Stomach (tissue), 9 donors: Measurements from ENCODE around the gene SLC15A3. TPM values are rescaled to one million over a fixed set of nuclear protein-coding genes. Genes with fewer than 3 reads are reported as not detected.
A peak's percentile ranks its signal among the peaks of the same experiment; 100 is the strongest.

Source experiments
- DNase-seq, 2 donors: peaks; one replicate each; pipeline versions ENCODE4 v3.0.0 to v3.0.0-alpha.2; 2013 to 2019
- H3K27ac ChIP-seq, 5 donors: fragments of 200-600 bp in 4 of 5; sonication (generic) in 4 of 5; one replicate each; pipeline ENCODE4 v1.5.1; 2013 to 2019; ENCODE audit warnings: mild to moderate bottlenecking in 1 of 5, moderate library complexity in 1 of 5
- H3K27me3 ChIP-seq, 3 donors: fragments of 200-600 bp; sonication (generic); one replicate each; pipeline ENCODE4 v1.5.1; 2017 to 2019; ENCODE audit warnings: mixed run types in 1 of 3
- H3K36me3 ChIP-seq, 4 donors: fragments of 200-600 bp; sonication (generic); 1 replicate in 3 of 4; 2 replicates in 1 of 4; pipeline ENCODE4 v1.5.1; 2016 to 2019
- H3K4me1 ChIP-seq, 4 donors: fragments of 200-600 bp; sonication (generic); one replicate each; pipeline ENCODE4 v1.5.1; 2016 to 2019
- H3K4me3 ChIP-seq, 4 donors: fragments of 200-600 bp; sonication (generic) in 3 of 4; one replicate each; pipeline ENCODE4 v1.5.1; 2016 to 2019; ENCODE audit warnings: mild to moderate bottlenecking in 1 of 4
- H3K9me3 ChIP-seq, 4 donors: fragments of 200-600 bp; sonication (generic); one replicate each; pipeline ENCODE4 v1.5.1; 2016 to 2019
- CTCF ChIP-seq, 7 experiments: fragments of 450-650 bp in 4 of 7; fragments of 200-600 bp in 3 of 7; sonication (generic) in 3 of 7; IDR thresholded peaks; one replicate each; pipeline ENCODE4 v1.5.1; 2016 to 2019; ENCODE audit warnings: antibody characterized with exemption in 7 of 7, control low read depth in 2 of 7, mild to moderate bottlenecking in 1 of 7
- EP300 ChIP-seq: sonication (generic); formaldehyde crosslinking; IDR thresholded peaks from one replicate; pipeline ENCODE4 v1.6.1; 2017; ENCODE audit warnings: antibody characterized with exemption
- POLR2A ChIP-seq, 4 donors: fragments of 450-650 bp; IDR thresholded peaks; one replicate each; pipeline ENCODE4 v1.6.1; 2016; ENCODE audit warnings: antibody characterized with exemption in 4 of 4, control low read depth in 2 of 4, mild to moderate bottlenecking in 1 of 4, moderate library complexity in 1 of 4
- POLR2AphosphoS5 ChIP-seq, 3 donors: sonication (generic); formaldehyde crosslinking; IDR thresholded peaks; one replicate each; pipeline ENCODE4 v1.6.1; 2016; ENCODE audit warnings: antibody characterized with exemption in 3 of 3
- WGBS, 5 donors: extraction: QIAGEN DNeasy Blood & Tissue Kit in 3 of 5; methylation state at CpG; one replicate each; pipeline versions ENCODE4 v1.1.5 to v1.1.7; 2013 to 2018; 5-methylcytosine and 5-hydroxymethylcytosine counted together
- intact Hi-C: fragments of 100-400 bp; cut with DNase I; formaldehyde crosslinking; loops from one replicate; pipeline ENCODE4 v1.15.1; 2023; ENCODE audit warnings: low total_unique reads
- polyA plus RNA-seq, 3 donors: library from polyadenylated mRNA; stranded (reverse); fragments of 200-250 nt; gene quantifications; one replicate each; pipeline ENCODE4 v1.2.3, GENCODE V29; 2013
- total RNA-seq, 5 donors: library from RNA; depleted of rRNA; stranded (reverse); fragments of >200 nt; gene quantifications; one replicate each; pipeline versions ENCODE4 v1.1.0 to v1.2.3, GENCODE V29; 2014 to 2016
- donor health status: healthy with polysubstance abuse.
- donor health status: Bipolar disorder and iron deficiency.
- donor health status: healthy.

SLC15A3 gene
- total and polyA plus RNA-seq, 8 donors, result 7.9 to 33.6 (median 20.7) TPM

DNA sequence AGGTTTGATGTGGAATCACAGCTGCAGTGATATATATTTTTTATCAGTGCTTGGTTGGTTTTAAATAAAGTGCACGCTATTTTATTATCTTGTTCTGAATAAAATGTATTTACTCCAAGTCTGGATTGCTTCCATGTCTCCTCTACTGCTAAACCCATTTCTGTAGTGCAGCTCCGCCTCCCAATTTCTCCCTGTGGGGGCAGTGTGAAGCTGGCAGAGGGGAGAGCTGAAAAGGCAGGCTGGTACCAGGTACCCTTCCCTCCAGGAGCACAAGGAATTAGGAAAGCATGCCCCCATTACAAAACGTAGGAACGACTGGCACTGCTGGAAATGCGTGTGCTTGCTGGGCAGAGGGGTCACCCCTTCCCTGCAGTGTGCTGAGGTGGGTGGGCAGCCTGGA is 28.6 kb downstream of the SLC15A3 start:
- no peaks in the 10 kb centered on the region for H3K9me3 ChIP-seq
- peaks cover 0 to 25% (median 14%) of the 10 kb centered on the region in 3 donors for H3K27me3 ChIP-seq
- 34 to 65% (median 47%) methylated on average over 5 of the region's 5 CpGs for WGBS, 5 donors
- peaks cover 33 to 43% (median 40%) of the 10 kb centered on the region in 4 donors for H3K36me3 ChIP-seq
- no peak for DNase-seq
- H3K4me1 ChIP-seq, result peaks cover 18 to 69% (median 64%) of the 10 kb centered on the region in 4 donors
- TF ChIP-seq CTCF (IDR thresholded peaks at IDR 0.05) (no peak), POLR2A (IDR thresholded peaks at IDR 0.05) (no peak), POLR2AphosphoS5 (IDR thresholded peaks at IDR 0.05) (no peak), EP300 (no peak)
- peak overlapping the region in 1 of 4 donors; percentile 61 for H3K4me3 ChIP-seq
- peak overlapping the region in 2 of 5 donors; percentile 16 to 74 for H3K27ac ChIP-seq
- intact Hi-C loops, result loop anchor here (5.0 kb wide), 1 partner anchor 199 kb away; no protein-coding TSS in a partner anchor

GRCh38 chr11:60922906-60923305 is 29.1 kb downstream of the SLC15A3 start:
- TF ChIP-seq EP300 (no peak), POLR2AphosphoS5 (IDR thresholded peaks at IDR 0.05) (no peak), POLR2A (IDR thresholded peaks at IDR 0.05) (no peak), CTCF (IDR thresholded peaks at IDR 0.05) (no peak)
- Histone ChIP-seq H3K4me1 (peaks cover 18 to 72% (median 65%) of the 10 kb centered on the region in 4 donors), H3K9me3 (no peaks in the 10 kb centered on the region), H3K27me3 (peaks cover 0 to 25% (median 14%) of the 10 kb centered on the region in 3 donors), H3K27ac (no peak overlapping the region), H3K36me3 (peaks cover 33 to 43% (median 40%) of the 10 kb centered on the region in 4 donors), H3K4me3 (no peak overlapping the region)
- intact Hi-C loops, result loop anchor here (5.0 kb wide), 1 partner anchor 199 kb away; no protein-coding TSS in a partner anchor
- DNase-seq, result no peak
- WGBS, 5 donors, result 56 to 81% (median 57%) methylated on average over 6 of the region's 6 CpGs

DNA sequence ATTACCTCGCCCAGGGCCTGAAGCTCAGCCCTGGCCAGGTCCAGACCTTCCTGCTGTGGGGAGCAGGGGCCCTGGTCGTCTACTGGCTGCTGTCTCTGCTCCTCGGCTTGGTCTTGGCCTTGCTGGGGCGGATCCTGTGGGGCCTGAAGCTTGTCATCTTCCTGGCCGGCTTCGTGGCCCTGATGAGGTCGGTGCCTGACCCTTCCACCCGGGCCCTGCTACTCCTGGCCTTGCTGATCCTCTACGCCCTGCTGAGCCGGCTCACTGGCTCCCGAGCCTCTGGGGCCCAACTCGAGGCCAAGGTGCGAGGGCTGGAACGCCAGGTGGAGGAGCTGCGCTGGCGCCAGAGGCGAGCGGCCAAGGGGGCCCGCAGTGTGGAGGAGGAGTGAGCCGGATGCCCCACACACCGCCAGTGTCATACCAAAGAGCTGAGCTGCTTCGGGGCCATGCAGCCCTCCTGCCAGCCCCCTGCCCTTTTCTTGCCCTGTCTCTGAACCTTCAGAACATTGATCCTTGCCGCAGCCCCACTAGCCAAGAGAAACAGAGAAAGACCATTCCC is 30.1 kb downstream of the SLC15A3 start:
- peaks cover 0 to 25% (median 14%) of the 10 kb centered on the region in 3 donors for H3K27me3 ChIP-seq
- no peaks in the 10 kb centered on the region for H3K9me3 ChIP-seq
- no peak overlapping the region for H3K4me3 ChIP-seq
- H3K36me3 ChIP-seq, result peaks cover 33 to 43% (median 40%) of the 10 kb centered on the region in 4 donors
- TF ChIP-seq EP300 (no peak), POLR2AphosphoS5 (IDR thresholded peaks at IDR 0.05) (no peak), POLR2A (IDR thresholded peaks at IDR 0.05) (no peak), CTCF (IDR thresholded peaks at IDR 0.05) (no peak)
- intact Hi-C loops, result loop anchor here (5.0 kb wide), 1 partner anchor 200 kb away; no protein-coding TSS in a partner anchor
- no peak for DNase-seq
- peaks cover 20 to 74% (median 66%) of the 10 kb centered on the region in 4 donors for H3K4me1 ChIP-seq
- H3K27ac ChIP-seq, result no peak overlapping the region
- WGBS, 5 donors, result 72 to 94% (median 87%) methylated on average over 16 to 23 of the region's 23 CpGs

DNA sequence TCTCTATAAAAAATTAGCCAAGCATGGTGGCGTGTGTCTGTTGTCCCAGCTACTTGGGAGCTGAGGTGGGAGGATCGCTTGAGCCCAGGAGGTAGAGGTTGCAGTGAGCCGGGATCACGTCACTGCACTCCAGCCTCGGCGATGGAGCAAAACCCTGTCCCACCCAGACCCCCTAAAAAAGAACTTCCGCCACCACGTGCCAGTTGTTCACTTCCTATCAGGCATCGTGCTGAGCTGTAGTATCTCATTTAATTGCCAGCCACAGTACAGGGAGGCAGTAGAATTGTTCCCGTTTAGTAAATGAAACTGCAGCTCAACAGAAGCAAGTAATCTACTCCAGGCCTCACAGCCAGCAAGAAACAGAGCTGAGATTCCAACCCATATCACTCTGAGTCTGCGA is 30.7 kb downstream of the SLC15A3 start:
- WGBS, 5 donors, result 93 to 98% (median 94%) methylated on average over 11 of the region's 11 CpGs
- Histone ChIP-seq H3K27me3 (peaks cover 0 to 25% (median 14%) of the 10 kb centered on the region in 3 donors), H3K9me3 (no peaks in the 10 kb centered on the region), H3K27ac (no peak overlapping the region), H3K4me3 (no peak overlapping the region), H3K36me3 (peaks cover 33 to 43% (median 40%) of the 10 kb centered on the region in 4 donors), H3K4me1 (peaks cover 25 to 80% (median 71%) of the 10 kb centered on the region in 4 donors)
- intact Hi-C loops, result loop anchor here (5.0 kb wide), 1 partner anchor 201 kb away; no protein-coding TSS in a partner anchor
- no peak for TF ChIP-seq EP300
- no peak for TF ChIP-seq POLR2AphosphoS5 (IDR thresholded peaks at IDR 0.05)
- TF ChIP-seq CTCF (IDR thresholded peaks at IDR 0.05), result no peak
- no peak for TF ChIP-seq POLR2A (IDR thresholded peaks at IDR 0.05)
- DNase-seq, result no peak
